ENCODE data around the gene MMP21.

The MMP21 gene

GRCh38 chr10:125792342-125793300 is 17.0 kb upstream of the MMP21 start:
- H3K4me3 ChIP-seq (ENCODE audit: insufficient read depth, low read depth, low read length), result no peak overlapping the region
- WGBS, 2 experiments, result 94% methylated on average over 14 of the region's 14 CpGs
- peaks cover 7% of the 10 kb centered on the region for H3K36me3 ChIP-seq (ENCODE audit: control insufficient read depth, insufficient read depth, low read length)
- no peaks in the 10 kb centered on the region for H3K4me1 ChIP-seq (ENCODE audit: control insufficient read depth, insufficient read depth, low read length)
- no peak overlapping the region for H3K27ac ChIP-seq (ENCODE audit: insufficient read depth, low read depth, low read length, poor library complexity, severe bottlenecking)
- H3K27me3 ChIP-seq (ENCODE audit: control insufficient read depth, insufficient read depth, low read length, poor library complexity, severe bottlenecking), result no peaks in the 10 kb centered on the region
- no peaks in the 10 kb centered on the region for H3K9me3 ChIP-seq (ENCODE audit: control insufficient read depth, low read length)

- 90 to 91% methylated on average over 16 of the region's 17 CpGs for WGBS, 2 experiments
- H3K4me3 ChIP-seq (ENCODE audit: insufficient read depth, low read depth, low read length), result no peak overlapping the region
- no peak overlapping the region for H3K27ac ChIP-seq (ENCODE audit: insufficient read depth, low read depth, low read length, poor library complexity, severe bottlenecking)
- H3K36me3 ChIP-seq (ENCODE audit: control insufficient read depth, insufficient read depth, low read length), result peaks cover 7% of the 10 kb centered on the region
- no peaks in the 10 kb centered on the region for H3K27me3 ChIP-seq (ENCODE audit: control insufficient read depth, insufficient read depth, low read length, poor library complexity, severe bottlenecking)
- no peaks in the 10 kb centered on the region for H3K9me3 ChIP-seq (ENCODE audit: control insufficient read depth, low read length)
- H3K4me1 ChIP-seq (ENCODE audit: control insufficient read depth, insufficient read depth, low read length), result no peaks in the 10 kb centered on the region
Measured at GRCh38 chr10:125788156-125789034, 12.8 kb upstream of the MMP21 start.

DNA sequence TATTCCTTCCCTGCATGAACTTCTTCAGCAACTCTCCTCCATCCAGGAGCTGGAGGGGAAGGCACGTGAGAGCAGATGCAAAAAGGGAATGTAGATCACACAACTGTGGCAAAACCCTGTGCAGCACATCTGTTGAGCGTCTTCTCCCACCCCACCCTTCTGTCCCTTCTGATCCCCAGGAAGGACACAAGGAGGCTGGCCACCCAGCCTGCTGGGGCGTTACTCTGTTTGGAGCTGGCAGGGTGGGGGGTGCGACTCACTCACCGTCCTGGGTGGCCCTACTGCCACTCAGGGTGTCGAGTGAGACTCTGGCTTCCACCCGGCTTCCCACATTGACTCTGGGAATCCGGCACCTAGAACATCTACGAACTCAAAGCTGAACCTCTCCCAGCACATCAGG is 10.2 kb upstream of the MMP21 start:
- Histone ChIP-seq H3K9me3 (ENCODE audit: control insufficient read depth, low read length) (no peaks in the 10 kb centered on the region), H3K27ac (ENCODE audit: insufficient read depth, low read depth, low read length, poor library complexity, severe bottlenecking) (no peak overlapping the region), H3K27me3 (ENCODE audit: control insufficient read depth, insufficient read depth, low read length, poor library complexity, severe bottlenecking) (no peaks in the 10 kb centered on the region), H3K36me3 (ENCODE audit: control insufficient read depth, insufficient read depth, low read length) (no peaks in the 10 kb centered on the region), H3K4me1 (ENCODE audit: control insufficient read depth, insufficient read depth, low read length) (no peaks in the 10 kb centered on the region), H3K4me3 (ENCODE audit: insufficient read depth, low read depth, low read length) (no peak overlapping the region)
- 72% methylated on average over 8 to 9 of the region's 9 CpGs for WGBS, 2 experiments

DNA sequence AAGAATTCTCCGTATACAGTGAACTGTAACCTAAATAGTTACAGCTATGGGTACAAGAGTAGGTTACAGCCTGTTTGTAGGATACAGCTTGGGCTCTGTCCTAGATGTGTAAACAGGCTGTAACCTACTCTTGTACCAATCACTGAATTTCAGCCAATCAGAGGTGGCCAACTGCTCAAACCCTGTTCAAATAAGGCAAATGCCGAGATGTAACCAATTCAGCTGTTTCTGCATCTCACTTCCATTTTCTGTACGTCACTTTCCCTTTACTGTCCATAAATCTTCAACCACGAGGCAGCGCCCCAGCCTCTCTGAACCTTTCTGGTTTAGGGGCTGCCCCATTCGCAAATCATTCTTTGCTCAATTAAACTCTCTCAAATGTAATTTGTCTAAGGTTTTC is 8.3 kb upstream of the MMP21 start:
- Histone ChIP-seq H3K27ac (ENCODE audit: insufficient read depth, low read depth, low read length, poor library complexity, severe bottlenecking) (no peak overlapping the region), H3K4me3 (ENCODE audit: insufficient read depth, low read depth, low read length) (no peak overlapping the region), H3K36me3 (ENCODE audit: control insufficient read depth, insufficient read depth, low read length) (no peaks in the 10 kb centered on the region), H3K27me3 (ENCODE audit: control insufficient read depth, insufficient read depth, low read length, poor library complexity, severe bottlenecking) (no peaks in the 10 kb centered on the region), H3K9me3 (ENCODE audit: control insufficient read depth, low read length) (no peaks in the 10 kb centered on the region), H3K4me1 (ENCODE audit: control insufficient read depth, insufficient read depth, low read length) (no peaks in the 10 kb centered on the region)
- WGBS, 2 experiments, result 96 to 98% methylated on average over 5 to 6 of the region's 6 CpGs

GRCh38 chr10:125783408-125783807 is 7.8 kb upstream of the MMP21 start:
- no peaks in the 10 kb centered on the region for H3K36me3 ChIP-seq (ENCODE audit: control insufficient read depth, insufficient read depth, low read length)
- H3K4me1 ChIP-seq (ENCODE audit: control insufficient read depth, insufficient read depth, low read length), result no peaks in the 10 kb centered on the region
- H3K27ac ChIP-seq (ENCODE audit: insufficient read depth, low read depth, low read length, poor library complexity, severe bottlenecking), result no peak overlapping the region
- H3K27me3 ChIP-seq (ENCODE audit: control insufficient read depth, insufficient read depth, low read length, poor library complexity, severe bottlenecking), result no peaks in the 10 kb centered on the region
- no peaks in the 10 kb centered on the region for H3K9me3 ChIP-seq (ENCODE audit: control insufficient read depth, low read length)
- 93 to 96% methylated on average over 7 of the region's 7 CpGs for WGBS, 2 experiments
- H3K4me3 ChIP-seq (ENCODE audit: insufficient read depth, low read depth, low read length), result no peak overlapping the region

- Histone ChIP-seq H3K36me3 (ENCODE audit: control insufficient read depth, insufficient read depth, low read length) (no peaks in the 10 kb centered on the region), H3K27me3 (ENCODE audit: control insufficient read depth, insufficient read depth, low read length, poor library complexity, severe bottlenecking) (no peaks in the 10 kb centered on the region), H3K4me3 (ENCODE audit: insufficient read depth, low read depth, low read length) (no peak overlapping the region), H3K27ac (ENCODE audit: insufficient read depth, low read depth, low read length, poor library complexity, severe bottlenecking) (no peak overlapping the region), H3K4me1 (ENCODE audit: control insufficient read depth, insufficient read depth, low read length) (no peaks in the 10 kb centered on the region), H3K9me3 (ENCODE audit: control insufficient read depth, low read length) (no peaks in the 10 kb centered on the region)
- 89 to 90% methylated on average over 11 of the region's 11 CpGs for WGBS, 2 experiments
Measured at GRCh38 chr10:125782616-125783015, 7.0 kb upstream of the MMP21 start.

- Histone ChIP-seq H3K4me1 (ENCODE audit: control insufficient read depth, insufficient read depth, low read length) (no peaks in the 10 kb centered on the region), H3K27ac (ENCODE audit: insufficient read depth, low read depth, low read length, poor library complexity, severe bottlenecking) (no peak overlapping the region), H3K36me3 (ENCODE audit: control insufficient read depth, insufficient read depth, low read length) (no peaks in the 10 kb centered on the region), H3K27me3 (ENCODE audit: control insufficient read depth, insufficient read depth, low read length, poor library complexity, severe bottlenecking) (no peaks in the 10 kb centered on the region), H3K9me3 (ENCODE audit: control insufficient read depth, low read length) (no peaks in the 10 kb centered on the region), H3K4me3 (ENCODE audit: insufficient read depth, low read depth, low read length) (no peak overlapping the region)
- WGBS, 2 experiments, result 87 to 89% methylated on average over 11 of the region's 11 CpGs
Measured at GRCh38 chr10:125782054-125782453, 6.4 kb upstream of the MMP21 start.

DNA sequence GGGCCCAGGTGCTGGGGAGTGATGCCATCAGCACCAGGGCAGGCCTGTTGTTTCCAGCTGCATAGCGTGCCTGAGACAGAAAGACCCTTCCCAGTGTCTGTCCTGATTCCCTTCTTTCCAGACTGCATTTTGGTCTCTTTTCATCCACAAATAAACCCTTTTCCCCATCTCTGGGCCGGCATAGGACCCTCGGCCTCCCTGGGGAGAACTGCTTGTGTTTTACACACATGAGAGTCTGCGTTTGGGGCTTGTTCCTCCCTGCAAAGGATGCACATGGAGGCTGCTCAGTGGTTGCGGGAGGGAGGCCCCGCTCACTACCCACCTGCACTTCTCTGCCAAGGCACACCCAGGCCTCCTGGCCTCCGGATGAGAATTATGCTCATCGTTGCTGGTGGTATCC is 5.8 kb upstream of the MMP21 start:
- Histone ChIP-seq H3K4me3 (ENCODE audit: insufficient read depth, low read depth, low read length) (no peak overlapping the region), H3K36me3 (ENCODE audit: control insufficient read depth, insufficient read depth, low read length) (no peaks in the 10 kb centered on the region), H3K27ac (ENCODE audit: insufficient read depth, low read depth, low read length, poor library complexity, severe bottlenecking) (no peak overlapping the region), H3K9me3 (ENCODE audit: control insufficient read depth, low read length) (no peaks in the 10 kb centered on the region), H3K4me1 (ENCODE audit: control insufficient read depth, insufficient read depth, low read length) (no peaks in the 10 kb centered on the region), H3K27me3 (ENCODE audit: control insufficient read depth, insufficient read depth, low read length, poor library complexity, severe bottlenecking) (no peaks in the 10 kb centered on the region)
- 94 to 95% methylated on average over 8 of the region's 8 CpGs for WGBS, 2 experiments

- no peak overlapping the region for H3K4me3 ChIP-seq (ENCODE audit: insufficient read depth, low read depth, low read length)
- H3K9me3 ChIP-seq (ENCODE audit: control insufficient read depth, low read length), result no peaks in the 10 kb centered on the region
- no peaks in the 10 kb centered on the region for H3K27me3 ChIP-seq (ENCODE audit: control insufficient read depth, insufficient read depth, low read length, poor library complexity, severe bottlenecking)
- 80 to 84% methylated on average over 10 of the region's 10 CpGs for WGBS, 2 experiments
- H3K4me1 ChIP-seq (ENCODE audit: control insufficient read depth, insufficient read depth, low read length), result no peaks in the 10 kb centered on the region
- no peak overlapping the region for H3K27ac ChIP-seq (ENCODE audit: insufficient read depth, low read depth, low read length, poor library complexity, severe bottlenecking)
- no peaks in the 10 kb centered on the region for H3K36me3 ChIP-seq (ENCODE audit: control insufficient read depth, insufficient read depth, low read length)
Measured at GRCh38 chr10:125779403-125780327, 4.0 kb upstream of the MMP21 start.

Data from ectodermal cell (in vitro differentiated cells).